Measurements from ENCODE around the gene UBE2D2.

UBE2D2 gene

DNA sequence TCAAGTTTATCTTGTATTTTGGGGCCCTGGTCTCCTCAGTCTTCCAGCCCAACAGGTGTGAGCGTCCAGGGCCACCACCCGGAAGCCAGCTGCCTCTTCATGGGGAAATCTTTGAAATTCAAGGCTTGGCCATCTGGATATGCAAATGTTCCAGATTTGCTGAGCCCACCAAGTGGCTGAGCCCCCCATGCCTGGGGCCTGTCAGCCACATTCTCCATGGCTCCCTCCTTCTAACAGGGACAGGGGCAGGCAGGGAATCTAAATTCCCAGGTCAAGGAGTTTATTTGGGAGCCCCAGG is 72.8 kb downstream of the UBE2D2 start:
- in situ Hi-C loops (cut with HindIII; ENCODE audit: low sequenced_read_pairs): no loop called here

DNA sequence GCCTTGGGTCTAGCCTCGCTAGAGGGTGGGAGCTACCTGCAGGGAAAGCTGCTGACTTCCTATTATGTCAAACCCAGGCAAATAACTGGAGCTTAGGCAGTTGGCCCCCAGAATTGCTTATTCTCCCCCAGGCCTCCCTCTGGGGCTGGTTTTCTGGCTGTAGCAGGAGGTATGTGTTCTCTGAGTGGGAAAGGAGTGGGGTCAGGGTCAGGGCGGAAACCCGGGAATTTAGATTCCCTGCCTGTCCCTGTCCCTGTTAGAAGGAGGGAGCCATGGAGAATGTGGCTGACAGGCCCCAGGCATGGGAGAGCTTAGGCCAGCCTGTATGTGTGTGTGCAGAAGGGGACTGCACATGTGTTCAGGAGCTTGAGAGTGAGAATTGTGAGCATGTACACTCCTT is 73.4 kb downstream of the UBE2D2 start:
- in situ Hi-C loops (cut with HindIII; ENCODE audit: low sequenced_read_pairs): no loop called here

DNA sequence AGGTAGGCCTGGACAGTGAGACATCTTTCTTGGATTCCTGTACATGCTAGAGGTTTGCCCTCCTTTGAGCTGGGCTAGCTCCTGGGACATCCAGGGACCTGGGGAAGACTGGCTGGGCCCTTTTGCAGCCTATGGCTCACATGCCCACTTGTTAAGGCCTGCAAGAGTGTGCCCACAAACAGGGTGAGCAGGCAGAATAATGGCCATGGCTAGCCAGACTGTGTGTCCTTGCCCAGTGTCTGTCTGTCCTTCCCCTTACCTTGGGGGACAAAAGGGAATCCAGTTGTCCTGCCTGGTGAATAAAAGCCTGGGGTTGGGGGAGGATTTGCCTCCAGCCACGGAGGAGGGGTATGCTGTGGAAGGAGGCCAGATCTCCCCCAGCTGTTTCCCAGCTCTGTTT is 74.1 kb downstream of the UBE2D2 start:
- in situ Hi-C loops (cut with HindIII; ENCODE audit: low sequenced_read_pairs): no loop called here

DNA sequence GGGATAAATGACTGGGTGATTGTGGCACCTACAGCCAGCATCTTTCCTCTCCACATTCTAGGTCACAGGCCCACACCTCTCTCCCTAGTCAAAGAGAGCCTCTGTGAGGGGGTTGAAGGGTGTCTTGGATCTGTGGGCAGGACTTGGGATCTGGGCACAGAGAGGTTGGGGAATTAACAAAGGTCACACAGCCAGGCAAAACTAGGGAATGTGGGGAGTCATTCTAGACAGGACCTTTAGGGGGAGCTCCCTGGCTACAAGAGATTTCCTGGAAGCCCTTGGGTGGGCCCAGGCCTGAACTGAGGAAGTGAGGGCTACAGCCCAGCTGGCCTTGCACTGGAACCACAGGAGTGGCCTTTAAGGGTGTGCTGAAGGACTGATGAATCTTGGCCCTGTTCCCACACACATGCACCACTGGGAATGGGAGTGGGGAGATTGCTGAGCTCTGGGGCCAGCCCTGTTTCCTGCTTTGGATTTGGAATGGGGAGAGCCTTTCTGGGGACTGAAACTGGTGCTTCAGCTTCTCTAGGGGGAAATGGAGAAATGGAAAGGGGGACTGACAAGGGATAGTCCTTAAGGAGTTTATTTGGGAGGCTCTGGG is 74.6 kb downstream of the UBE2D2 start:
- in situ Hi-C loops (cut with HindIII; ENCODE audit: low sequenced_read_pairs): no loop called here

DNA sequence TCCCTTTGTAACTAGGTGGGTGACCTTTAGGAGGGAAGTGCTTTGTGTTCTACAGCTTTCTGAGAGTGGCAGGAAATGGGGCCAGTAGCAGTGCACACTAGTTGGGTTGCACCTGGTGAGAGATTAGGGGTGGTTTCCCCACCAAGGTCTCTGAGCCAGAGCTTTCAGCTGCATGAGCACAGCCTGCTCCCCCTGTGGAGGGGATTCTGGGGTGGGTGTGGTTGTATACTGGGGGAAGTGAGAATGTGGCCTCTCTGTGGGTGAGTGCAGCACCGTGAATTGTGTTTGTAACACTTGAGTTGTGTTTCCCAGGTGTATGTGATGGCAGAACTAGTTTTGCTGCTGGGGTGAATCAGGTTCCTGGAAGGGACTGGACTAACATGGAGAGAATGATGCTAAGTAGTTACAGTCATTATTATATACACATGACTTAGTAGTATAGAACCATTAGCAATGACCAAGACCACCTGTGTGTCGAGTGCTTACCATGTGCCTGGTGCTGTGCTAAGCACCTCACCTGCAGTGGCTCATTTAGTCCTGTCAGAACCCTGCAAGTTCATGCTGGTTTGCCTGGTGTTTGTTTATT is 75.2 kb downstream of the UBE2D2 start:
- in situ Hi-C loops (cut with HindIII; ENCODE audit: low sequenced_read_pairs): no loop called here

DNA sequence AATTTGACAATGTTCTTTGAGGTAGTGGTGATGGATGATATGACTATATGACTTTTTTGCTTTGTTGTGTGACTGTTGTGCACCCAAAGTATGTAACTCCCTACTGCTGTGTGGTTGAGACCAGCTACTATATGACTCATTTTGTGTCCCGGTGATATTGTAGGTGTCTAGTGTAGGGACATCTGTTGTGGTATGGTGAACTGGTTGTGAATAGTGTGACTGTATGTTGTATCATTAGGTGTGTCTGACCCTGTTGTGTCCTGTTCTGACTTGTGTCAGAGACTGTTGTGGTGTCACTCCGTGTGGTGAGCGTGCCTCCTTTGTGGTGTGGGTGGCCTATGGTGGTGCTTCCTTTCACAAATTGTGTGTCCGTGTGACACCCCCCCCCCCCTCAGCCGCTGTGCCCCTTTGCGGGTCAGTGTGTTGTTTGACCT is 75.9 kb downstream of the UBE2D2 start:
- in situ Hi-C loops (cut with HindIII; ENCODE audit: low sequenced_read_pairs): no loop called here

DNA sequence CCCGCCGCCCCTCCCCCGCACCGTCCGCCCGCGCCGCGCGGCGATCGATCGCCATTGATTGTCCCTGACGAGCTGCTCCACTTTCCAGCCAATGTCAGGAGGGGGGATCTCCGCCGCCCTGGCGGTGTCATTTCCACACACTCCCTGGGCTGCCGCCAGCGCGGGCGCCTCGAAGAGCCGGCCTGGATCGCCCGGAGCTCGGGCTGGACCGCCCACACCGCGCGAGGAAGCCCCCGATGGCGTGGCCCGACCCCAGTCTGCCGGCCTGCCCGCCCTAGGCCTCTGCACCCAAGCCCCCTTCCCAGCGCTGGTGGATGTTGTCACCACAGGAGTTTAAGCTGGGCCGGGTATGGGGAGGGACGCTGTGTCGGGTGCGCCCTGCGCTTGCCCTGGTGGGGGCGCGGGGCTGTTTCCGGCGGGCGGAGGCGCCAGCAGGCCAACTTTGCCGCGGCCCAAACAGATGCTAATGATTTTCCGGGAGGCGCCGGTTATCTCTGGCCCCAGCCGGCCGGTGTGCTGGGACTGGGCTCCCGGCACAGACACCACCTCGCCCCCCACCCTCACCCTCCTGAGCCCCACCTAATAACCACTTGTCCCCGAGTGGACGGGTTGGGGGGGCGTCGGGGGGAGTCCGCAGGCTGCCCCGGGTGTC is 76.4 kb downstream of the UBE2D2 start:
- in situ Hi-C loops (cut with HindIII; ENCODE audit: low sequenced_read_pairs): no loop called here

DNA sequence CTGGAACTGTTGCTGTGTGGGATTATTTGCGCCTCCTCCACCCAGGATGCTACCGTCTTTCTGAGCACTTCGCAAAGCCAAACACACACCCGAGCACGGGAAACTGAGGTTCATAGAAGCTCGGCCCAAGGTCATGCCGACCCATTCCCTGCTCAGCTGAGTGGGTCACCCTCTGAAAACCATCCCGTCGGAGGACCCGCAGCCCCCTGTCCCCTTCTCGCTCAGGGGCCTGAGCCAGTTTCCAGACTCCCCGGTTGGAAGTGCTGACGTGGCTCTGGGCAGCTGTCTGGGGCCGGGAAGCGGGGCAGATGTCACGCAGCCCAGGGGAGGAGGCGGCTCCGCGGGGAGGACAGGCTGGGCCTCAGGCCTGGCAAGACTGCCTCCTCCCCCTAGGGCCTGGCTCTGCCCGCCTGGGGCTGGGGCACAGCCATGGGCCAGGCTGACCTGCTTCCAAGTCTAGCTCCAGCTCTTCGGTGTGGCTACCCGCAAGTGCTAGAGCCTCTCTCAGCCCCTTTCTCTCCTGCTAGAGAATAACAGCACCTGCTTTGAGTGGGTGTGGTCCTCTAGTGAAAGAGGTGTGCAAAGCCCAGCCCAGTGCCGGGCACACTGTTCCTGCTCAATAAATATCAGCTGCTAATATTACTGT is 77.1 kb downstream of the UBE2D2 start:
- in situ Hi-C loops (cut with HindIII; ENCODE audit: low sequenced_read_pairs): no loop called here

DNA sequence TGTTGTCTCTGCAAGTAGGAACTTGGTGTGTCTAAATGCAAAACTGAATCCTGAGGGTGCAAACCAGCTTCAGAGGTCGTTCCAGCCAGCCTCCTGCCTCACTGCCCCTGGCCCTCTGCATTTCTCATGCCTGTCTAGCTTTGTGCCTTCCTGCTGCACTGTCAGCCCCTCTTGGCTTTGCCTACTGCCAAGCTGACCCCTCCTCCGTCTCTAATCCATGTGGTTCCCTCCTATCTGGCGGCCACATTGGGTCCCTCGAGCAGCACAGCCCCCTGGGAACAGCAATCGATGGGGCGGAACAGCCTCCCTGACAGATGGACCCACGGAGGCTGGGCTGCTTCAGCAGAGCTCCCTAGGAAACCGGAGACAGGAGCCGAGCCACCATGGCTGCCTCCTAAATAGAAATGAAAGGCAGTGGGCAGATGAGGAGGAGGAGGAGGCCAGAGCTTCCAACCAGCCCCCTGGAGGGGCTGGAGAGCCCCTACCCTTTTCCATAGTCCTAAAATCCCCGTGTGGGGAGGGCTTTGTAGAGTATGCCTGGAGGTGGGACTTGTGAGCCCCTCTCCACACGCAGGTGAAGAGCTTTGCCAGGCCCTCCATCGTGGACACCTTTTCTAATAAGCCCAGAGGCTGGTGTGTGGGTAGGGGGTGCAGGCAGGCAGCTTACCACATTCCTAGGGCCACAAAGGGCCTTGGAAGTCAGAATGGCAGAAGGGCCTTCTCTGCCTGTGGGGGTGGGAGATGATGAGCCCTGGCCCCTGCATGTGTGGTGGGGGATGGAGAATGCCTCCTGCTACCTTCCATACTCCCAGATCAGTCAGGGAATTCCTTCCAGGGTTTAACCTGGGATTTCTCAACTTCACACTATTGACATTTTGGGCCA is 77.8 kb downstream of the UBE2D2 start:
- in situ Hi-C loops (cut with HindIII; ENCODE audit: low sequenced_read_pairs): no loop called here

DNA sequence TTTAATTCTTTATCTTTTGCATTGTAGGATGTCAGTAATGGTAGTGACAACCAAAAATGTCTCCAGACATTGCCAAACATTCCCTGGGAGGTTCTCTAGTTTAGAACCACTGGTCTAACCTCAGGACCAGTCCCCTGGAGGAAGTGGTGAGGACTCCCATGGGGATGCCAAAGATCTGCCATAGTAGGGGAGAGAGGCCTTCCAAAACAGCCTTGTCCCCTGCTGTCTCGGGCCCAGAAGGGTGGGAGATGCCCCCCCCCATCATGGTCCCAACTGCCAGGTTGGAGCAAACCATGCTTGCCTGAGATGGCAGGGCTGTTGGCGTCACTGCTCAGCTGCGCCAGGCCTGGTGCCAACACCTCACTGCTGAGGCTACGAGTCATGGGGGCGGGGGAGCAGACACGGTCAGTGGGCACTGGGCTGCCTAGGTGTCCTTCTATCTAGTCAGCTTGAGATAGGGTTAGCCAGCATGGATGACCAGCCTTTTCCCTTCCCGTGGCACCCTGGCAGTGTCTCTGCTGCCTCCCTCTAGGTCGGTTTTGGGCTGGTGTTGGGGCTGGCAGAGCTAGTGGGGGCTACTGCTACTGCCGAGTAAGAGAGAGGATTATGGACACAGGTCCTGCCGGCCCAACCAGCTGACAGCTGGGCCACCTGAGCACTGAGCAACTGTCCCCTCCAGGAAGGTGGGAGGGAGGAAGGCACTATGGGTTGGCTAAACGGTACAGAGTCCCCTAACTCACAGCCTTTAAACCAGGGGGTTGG is 78.7 kb downstream of the UBE2D2 start:
- in situ Hi-C loops (cut with HindIII; ENCODE audit: low sequenced_read_pairs): loop anchor here (10.0 kb wide), 2 partner anchors 65 to 135 kb away; no protein-coding TSS in a partner anchor

DNA sequence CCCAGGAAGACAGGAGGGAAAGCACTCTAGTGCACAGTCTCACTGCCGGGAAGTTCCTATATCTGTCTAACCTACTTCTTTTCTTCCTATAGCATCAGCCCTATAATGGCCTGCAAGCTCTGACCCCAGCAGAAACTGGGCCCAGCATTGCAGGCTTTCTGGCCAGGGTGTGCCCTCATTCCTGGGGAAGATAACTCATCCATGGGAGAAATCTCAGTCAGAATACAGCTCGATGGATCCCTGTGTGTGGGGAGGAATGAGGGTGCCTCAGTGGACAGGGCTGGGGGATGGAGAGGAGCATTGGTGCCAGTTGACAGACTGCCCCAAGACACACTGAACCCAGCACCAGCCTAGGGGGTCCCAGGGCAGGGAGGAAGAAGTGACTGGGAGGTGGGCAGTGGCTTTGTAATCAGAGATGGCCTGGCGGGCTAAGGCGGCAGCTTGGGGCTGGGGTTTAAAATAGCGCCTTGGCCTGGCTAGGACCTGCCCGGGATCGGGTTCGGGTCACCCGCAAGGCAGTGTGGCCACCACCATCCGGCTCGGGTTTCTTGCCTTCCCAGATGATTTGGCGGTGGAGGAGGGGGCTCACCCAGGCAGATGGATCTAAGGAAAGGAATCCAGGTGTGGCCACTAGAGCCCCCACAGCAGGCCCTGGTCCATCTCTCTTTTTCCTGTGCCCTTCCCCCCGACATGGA is 79.4 kb downstream of the UBE2D2 start:
- in situ Hi-C loops (cut with HindIII; ENCODE audit: low sequenced_read_pairs): loop anchor here (10.0 kb wide), 2 partner anchors 64 to 134 kb away; no protein-coding TSS in a partner anchor

DNA sequence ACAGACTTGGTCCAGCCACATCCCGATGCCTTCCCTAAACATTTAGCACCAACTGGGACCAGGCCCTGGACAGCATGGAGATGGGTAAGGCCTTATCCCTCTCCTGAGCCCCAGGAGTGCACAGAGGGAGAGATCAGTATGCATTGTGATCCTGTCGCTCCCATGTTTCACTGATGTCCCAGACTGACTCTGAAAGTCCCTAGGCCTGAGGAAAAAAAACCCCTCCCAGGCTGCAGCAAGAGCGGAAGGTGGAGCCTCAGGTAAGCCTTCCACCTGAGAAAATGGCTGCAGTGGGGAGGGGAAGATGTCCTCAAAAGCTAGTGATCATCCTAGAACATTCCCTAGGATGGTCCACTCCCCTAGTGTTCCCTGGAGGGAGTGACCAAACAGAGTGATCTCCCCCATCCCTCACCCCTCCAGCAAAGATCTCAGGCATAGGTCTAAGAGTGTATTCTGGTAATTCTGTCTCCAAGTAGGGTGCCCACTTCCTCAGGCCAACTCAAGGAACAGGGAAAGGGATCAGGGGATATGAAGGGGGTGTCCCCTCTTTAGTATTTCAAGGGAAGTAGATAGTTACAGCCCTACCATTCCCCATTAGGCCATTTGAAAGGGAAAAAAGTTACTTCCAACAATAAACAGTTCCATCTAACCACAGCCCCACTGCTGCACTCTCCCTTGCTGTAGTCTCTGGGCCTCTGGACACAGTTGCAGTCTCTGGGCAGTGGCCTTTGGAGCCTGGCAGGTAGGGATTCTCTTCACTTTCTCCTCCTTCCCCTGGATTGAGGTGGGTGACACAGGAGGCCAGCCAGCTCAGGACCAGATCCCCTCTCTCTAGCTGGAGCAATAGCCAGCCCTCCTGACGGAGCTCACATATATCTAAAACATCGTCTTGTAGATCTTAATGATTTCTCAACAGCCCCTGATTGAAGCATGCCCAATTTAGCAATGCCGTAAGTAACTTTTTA is 80.3 kb downstream of the UBE2D2 start:
- in situ Hi-C loops (cut with HindIII; ENCODE audit: low sequenced_read_pairs): loop anchor here (10.0 kb wide), 2 partner anchors 63 to 133 kb away; no protein-coding TSS in a partner anchor

DNA sequence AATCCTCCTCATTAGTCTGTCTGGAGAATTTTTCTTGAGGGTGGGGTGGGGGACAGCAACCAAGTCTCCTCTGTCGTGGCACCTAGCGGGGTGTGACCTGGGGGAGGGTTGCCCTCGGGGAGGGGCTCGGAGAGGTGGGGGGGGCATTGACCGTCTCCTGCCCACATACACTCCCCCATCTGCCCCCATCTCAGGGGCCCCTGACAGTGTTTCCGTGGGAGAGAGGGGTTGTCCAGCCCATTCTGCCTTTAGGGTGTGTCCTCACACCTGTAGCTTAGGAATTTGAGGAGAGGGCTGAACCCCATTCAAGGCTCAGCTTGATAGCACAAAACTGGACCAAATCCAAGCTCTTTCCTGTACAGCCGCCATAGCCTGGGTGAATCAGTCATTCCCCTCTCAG is 81.1 kb downstream of the UBE2D2 start:
- in situ Hi-C loops (cut with HindIII; ENCODE audit: low sequenced_read_pairs): loop anchor here (10.0 kb wide), 2 partner anchors 63 to 133 kb away; no protein-coding TSS in a partner anchor

DNA sequence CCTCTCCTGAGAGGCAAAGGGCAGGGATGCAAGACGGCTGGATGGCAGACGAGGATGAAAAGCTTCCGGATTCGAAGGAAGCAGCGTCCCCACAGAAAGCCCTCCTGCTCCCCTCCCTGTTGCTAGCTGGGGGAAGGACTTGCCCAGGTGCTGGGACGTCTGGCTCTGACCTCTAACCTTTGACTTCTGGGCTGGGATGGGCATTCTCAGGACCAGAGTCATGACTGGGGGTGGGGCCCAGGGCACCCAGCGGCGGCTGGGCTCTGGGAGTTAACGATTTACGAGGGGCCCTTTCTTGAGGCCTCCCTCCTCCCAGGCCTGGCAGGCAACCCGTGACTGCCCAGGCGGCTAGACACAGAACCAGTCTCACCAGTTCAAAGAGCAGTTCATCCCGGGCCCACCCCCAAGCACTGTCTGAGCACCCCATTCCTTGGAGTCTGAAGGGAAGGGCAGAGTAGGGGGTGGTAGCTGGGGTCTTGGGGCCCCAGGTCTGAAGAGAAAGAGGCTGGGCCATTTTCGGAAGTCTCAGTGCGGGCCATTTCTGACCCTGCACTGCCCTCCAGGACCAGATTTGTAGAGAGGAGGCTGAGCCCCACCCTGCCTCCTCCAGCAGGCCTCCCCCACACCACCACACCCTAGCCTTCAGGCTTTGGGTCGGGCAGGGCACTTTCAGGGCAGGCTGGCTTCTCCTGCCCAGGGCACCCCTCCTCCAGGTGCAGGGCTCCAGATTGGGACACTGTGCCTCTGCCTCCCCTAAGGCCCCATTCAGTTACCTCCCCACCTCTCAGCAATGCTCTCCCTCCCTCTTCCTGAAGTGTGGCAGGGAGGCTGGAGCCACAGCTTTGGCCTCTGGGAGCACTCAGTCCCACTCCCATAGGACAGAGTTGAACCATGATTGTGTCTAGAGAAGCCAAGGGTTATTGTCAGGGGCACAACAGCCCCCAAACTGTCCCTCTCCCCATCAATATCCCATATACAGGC is 82.0 kb downstream of the UBE2D2 start:
- in situ Hi-C loops (cut with HindIII; ENCODE audit: low sequenced_read_pairs): loop anchor here (10.0 kb wide), 2 partner anchors 62 to 132 kb away; no protein-coding TSS in a partner anchor

DNA sequence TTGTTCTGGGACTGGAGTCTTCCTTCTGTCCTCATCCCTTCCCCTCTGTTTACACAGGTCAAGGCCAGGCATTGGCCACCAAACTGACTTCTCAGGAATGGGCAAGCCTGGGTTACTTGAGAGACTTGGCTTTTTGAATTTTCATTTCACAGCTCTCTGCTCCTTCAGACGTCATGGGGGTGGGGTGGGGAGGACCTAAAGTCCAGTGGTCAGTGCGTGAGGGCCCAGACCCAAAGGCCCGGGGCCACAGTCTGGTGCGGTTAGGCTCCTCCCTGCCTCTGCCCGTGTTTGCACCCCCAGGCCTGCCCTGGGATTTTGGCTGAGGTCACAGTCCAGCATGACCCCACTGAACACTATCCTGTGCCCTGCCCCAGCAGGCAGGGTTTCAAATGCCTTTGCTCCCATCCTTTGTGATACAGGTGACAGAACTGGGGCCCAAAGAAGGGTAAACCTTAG is 82.9 kb downstream of the UBE2D2 start:
- in situ Hi-C loops (cut with HindIII; ENCODE audit: low sequenced_read_pairs): loop anchor here (10.0 kb wide), 2 partner anchors 61 to 131 kb away; no protein-coding TSS in a partner anchor

DNA sequence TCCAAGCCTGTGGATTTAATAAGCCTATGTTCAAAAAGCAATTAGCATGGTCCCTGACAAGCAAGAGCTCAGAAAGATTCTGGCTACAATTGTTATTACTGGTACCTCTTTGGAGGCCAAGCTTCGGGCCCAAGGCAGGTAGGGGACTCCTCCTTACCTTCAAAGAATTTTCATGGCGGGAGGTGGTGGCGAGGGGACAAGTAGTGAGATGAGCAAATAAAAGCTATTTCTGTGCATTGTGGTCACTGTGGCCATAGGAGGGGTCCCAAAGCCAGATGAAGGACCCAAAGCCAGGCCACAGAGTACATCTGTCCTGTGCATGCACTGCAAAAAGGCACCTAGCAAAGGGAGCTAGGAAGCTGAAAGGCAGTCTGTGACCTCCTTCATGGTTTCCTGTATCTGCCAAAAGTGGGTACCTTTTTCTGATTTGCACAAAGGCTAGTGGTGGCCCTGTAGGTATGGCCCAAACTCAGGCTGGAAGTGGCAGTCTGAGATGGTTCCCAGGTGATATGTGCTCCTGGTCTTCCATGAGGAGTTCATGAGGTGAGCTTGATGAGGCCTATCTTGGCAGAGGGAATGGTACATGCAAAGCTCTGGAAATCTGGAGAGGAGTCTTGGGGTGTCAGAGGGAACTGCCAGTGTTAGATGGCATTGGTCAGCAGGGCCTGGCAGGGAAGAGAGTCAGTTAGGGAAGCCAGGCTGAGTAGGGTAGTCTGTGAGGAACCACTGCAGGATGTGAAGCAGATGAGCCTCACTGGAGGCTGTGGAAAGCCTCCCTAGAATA is 83.7 kb downstream of the UBE2D2 start:
- in situ Hi-C loops (cut with HindIII; ENCODE audit: low sequenced_read_pairs): loop anchor here (10.0 kb wide), 2 partner anchors 60 to 130 kb away; no protein-coding TSS in a partner anchor

Data from DLD1 (cell line).